ENCODE measurements around the gene TMEM98.

Gene TMEM98

DNA sequence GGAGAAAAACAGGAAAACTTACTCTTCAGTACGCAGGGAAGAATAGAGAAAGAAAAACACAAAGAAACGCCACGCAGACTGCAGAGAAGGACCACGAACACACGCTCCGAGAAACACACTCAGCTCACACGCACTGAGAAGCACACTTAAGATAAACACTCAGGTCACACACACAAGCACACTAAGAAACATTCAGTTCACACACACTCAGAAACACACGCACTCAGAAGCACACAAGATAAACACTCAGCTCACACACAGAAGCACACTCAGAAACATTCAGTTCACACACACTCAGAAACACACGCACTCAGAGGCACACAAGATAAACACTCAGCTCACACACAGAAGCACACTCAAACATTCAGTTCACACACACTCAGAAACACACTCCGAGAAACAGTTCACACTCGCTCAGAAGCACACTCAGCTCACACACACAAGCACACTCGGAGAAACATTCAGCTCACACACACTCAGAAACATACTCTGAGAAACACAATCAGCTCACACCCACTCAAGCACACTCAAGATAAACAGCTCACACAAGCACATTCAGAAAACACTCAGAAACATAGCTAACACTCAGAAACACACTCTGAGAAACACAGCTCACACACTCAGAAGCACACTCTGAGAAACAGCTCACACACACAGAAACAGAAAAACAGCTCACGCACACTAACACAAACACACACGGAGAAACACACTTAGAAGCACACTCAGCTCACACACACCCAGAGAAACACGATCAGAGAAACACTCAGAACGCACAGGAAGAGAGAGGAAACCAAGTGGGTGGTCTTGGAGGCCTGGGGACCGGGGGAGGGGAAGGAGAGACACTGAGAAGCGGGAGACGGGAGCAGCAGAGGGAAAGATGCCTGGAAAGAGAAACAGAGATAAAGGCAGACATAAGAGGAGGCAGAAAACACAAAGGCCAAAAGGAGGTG lies 908 bp downstream of the TMEM98 start:
- Histone ChIP-seq H3K27ac (ENCODE audit: poor library complexity, severe bottlenecking) (no peak overlapping the region), H3K9me3 (ENCODE audit: severe bottlenecking) (no peaks in the 10 kb centered on the region), H3K27me3 (ENCODE audit: insufficient read depth, poor library complexity, severe bottlenecking) (no peaks in the 10 kb centered on the region), H3K4me1 (ENCODE audit: insufficient read depth, poor library complexity, severe bottlenecking) (no peaks in the 10 kb centered on the region), H3K4me3 (ENCODE audit: severe bottlenecking) (peak overlapping the region; percentile 58), H3K36me3 (ENCODE audit: low read depth) (no peaks in the 10 kb centered on the region)
- TF ChIP-seq, protein P1, sequence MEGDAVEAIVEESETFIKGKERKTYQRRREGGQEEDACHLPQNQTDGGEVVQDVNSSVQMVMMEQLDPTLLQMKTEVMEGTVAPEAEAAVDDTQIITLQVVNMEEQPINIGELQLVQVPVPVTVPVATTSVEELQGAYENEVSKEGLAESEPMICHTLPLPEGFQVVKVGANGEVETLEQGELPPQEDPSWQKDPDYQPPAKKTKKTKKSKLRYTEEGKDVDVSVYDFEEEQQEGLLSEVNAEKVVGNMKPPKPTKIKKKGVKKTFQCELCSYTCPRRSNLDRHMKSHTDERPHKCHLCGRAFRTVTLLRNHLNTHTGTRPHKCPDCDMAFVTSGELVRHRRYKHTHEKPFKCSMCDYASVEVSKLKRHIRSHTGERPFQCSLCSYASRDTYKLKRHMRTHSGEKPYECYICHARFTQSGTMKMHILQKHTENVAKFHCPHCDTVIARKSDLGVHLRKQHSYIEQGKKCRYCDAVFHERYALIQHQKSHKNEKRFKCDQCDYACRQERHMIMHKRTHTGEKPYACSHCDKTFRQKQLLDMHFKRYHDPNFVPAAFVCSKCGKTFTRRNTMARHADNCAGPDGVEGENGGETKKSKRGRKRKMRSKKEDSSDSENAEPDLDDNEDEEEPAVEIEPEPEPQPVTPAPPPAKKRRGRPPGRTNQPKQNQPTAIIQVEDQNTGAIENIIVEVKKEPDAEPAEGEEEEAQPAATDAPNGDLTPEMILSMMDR (IDR thresholded peaks at IDR 0.05; ENCODE audit: poor library complexity, severe bottlenecking): no peak
- ATAC-seq (ENCODE audit: low read depth): peak; percentile 14; the same call in 1 of the 3 replicates
- DNase-seq (ENCODE audit: low spot score): no peak

DNA sequence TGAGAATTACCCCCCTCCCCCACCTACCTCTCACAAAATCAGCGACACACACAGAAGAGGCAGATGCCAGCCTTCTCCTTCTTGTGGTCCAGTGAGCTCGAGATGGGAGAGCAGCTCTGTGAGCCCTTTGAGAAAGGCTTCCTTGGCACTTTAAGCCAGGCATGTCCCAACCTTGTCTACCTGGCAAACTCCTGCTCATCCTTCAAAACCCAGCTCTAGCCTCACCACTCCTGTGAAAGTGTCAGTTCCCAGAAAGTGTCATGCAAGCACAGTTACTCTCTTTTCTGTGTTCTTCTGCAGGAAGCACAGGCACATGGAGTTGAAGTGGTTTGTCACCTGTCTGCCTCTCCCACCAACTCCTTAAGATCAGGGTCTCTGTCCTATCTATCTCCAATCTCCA lies 1.6 kb downstream of the TMEM98 start:
- TF ChIP-seq, protein P1 (IDR thresholded peaks at IDR 0.05; ENCODE audit: poor library complexity, severe bottlenecking): no peak
- no peak overlapping the region for H3K27ac ChIP-seq (ENCODE audit: poor library complexity, severe bottlenecking)
- no peaks in the 10 kb centered on the region for H3K9me3 ChIP-seq (ENCODE audit: severe bottlenecking)
- ATAC-seq (ENCODE audit: low read depth) (no peak), DNase-seq (ENCODE audit: low spot score) (no peak)
- no peaks in the 10 kb centered on the region for H3K36me3 ChIP-seq (ENCODE audit: low read depth)
- no peaks in the 10 kb centered on the region for H3K4me1 ChIP-seq (ENCODE audit: insufficient read depth, poor library complexity, severe bottlenecking)
- H3K27me3 ChIP-seq (ENCODE audit: insufficient read depth, poor library complexity, severe bottlenecking): no peaks in the 10 kb centered on the region
- H3K4me3 ChIP-seq (ENCODE audit: severe bottlenecking): no peak overlapping the region

DNA sequence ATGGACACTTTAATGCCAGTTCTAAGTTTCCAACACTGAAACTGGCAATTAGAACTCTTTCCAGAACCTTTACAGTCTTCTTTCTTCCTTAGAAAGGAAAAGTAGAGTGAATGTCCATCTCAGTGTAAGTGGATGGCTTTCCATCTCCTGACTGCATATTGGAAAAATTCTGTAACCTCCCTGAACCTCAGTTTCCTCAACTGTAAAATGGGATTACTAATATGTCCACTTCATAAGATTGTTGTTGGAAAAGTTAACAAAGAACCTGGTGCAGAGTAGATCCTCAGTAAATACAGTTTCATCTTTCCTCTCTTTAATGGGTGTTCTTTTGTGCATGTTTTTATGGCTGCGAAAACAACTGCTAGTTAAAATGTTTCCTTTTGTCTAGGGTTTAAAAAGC lies 2.6 kb downstream of the TMEM98 start:
- no peak for DNase-seq (ENCODE audit: low spot score)
- H3K36me3 ChIP-seq (ENCODE audit: low read depth): no peaks in the 10 kb centered on the region
- no peaks in the 10 kb centered on the region for H3K27me3 ChIP-seq (ENCODE audit: insufficient read depth, poor library complexity, severe bottlenecking)
- no peak overlapping the region for H3K27ac ChIP-seq (ENCODE audit: poor library complexity, severe bottlenecking)
- TF ChIP-seq, protein P1 (IDR thresholded peaks at IDR 0.05; ENCODE audit: poor library complexity, severe bottlenecking): no peak
- no peak overlapping the region for H3K4me3 ChIP-seq (ENCODE audit: severe bottlenecking)
- H3K9me3 ChIP-seq (ENCODE audit: severe bottlenecking): no peaks in the 10 kb centered on the region
- H3K4me1 ChIP-seq (ENCODE audit: insufficient read depth, poor library complexity, severe bottlenecking): no peaks in the 10 kb centered on the region
- no peak for ATAC-seq (ENCODE audit: low read depth)

DNA sequence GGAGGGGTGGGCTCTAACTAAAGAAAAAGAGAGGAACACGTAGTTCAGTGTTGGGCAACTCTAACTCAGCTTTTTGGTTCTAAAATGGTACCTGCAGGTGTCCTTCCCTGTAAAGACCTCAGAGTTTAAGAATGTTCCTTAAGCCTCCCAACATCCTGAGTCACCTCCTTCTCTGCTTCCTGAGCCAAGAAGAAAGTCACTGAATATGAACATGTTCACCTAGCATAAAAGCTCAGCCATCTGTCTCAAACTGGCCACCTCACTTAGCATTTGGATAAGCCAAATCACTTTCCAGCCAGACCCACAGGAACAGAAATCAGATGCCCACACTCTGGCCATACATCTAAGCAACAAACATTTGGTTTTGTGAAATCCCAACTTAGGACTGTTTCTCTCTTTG lies 3.7 kb downstream of the TMEM98 start:
- no peaks in the 10 kb centered on the region for H3K9me3 ChIP-seq (ENCODE audit: severe bottlenecking)
- no peaks in the 10 kb centered on the region for H3K36me3 ChIP-seq (ENCODE audit: low read depth)
- no peaks in the 10 kb centered on the region for H3K27me3 ChIP-seq (ENCODE audit: insufficient read depth, poor library complexity, severe bottlenecking)
- H3K4me3 ChIP-seq (ENCODE audit: severe bottlenecking): no peak overlapping the region
- DNase-seq (ENCODE audit: low spot score): no peak
- peak overlapping the region; percentile 26 for H3K27ac ChIP-seq (ENCODE audit: poor library complexity, severe bottlenecking)
- TF ChIP-seq, protein P1 (IDR thresholded peaks at IDR 0.05; ENCODE audit: poor library complexity, severe bottlenecking): no peak
- H3K4me1 ChIP-seq (ENCODE audit: insufficient read depth, poor library complexity, severe bottlenecking): no peaks in the 10 kb centered on the region
- ATAC-seq (ENCODE audit: low read depth): peak; percentile 57

DNA sequence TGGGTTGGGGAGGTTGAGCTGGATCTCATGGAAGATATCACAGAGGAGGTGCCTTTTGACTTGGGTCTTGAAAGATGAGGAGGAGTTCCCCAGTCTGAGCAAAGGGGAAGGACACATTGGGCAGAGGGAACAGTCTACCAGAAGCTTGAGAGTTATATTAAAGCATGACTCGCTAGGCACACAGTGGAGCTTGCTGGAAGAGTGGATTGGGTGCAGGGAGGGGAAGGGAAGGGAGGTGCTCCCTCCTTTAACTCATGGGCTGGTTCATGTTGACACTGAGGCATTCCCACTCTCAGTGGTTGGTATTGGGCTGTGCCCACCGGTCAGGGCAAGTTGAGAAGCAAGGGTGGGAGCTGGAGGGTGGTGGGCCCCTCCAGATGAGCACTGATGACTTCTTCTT lies 5.9 kb downstream of the TMEM98 start:
- H3K9me3 ChIP-seq (ENCODE audit: severe bottlenecking): no peaks in the 10 kb centered on the region
- no peaks in the 10 kb centered on the region for H3K27me3 ChIP-seq (ENCODE audit: insufficient read depth, poor library complexity, severe bottlenecking)
- no peak overlapping the region for H3K27ac ChIP-seq (ENCODE audit: poor library complexity, severe bottlenecking)
- ATAC-seq (ENCODE audit: low read depth): no peak
- no peak for DNase-seq (ENCODE audit: low spot score)
- TF ChIP-seq, protein P1 (IDR thresholded peaks at IDR 0.05; ENCODE audit: poor library complexity, severe bottlenecking): no peak
- no peaks in the 10 kb centered on the region for H3K4me1 ChIP-seq (ENCODE audit: insufficient read depth, poor library complexity, severe bottlenecking)
- H3K36me3 ChIP-seq (ENCODE audit: low read depth): no peaks in the 10 kb centered on the region
- H3K4me3 ChIP-seq (ENCODE audit: severe bottlenecking): no peak overlapping the region

All from RWPE2 (cell line).